ENCODE measurements around the gene COL5A1.

Gene COL5A1

DNA sequence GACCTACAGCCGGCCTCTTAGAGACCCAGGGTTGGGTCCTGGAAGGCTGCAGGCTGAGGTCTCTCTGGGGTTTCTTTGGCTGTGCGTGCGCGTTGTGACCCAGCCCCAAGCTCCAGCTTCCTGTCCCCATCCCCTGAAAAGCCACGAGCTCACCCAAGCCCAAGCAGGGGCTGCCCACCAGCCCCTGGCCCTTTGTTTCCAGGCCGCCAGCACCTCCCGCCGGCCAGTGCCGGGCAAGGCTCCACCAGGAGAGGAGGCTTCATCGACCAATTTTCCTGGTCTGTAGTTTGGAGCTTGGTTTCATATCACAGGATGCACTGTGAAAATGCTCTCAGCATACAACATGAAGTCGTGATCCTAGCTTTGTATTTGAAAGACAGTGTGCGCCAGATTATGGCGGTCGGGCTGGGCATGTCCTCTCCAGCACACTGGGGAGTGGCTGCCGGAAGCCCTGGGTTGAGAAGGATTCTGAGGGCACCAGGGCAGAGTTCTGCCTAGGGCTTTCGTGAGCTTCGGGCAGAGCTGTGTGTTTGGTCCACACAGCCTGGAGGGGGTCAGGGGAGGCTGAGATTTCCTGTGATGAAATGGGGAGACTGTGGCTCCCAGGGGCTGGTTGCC lies 78.6 kb downstream of the COL5A1 start:
- H3K9me3 ChIP-seq (ENCODE audit: control insufficient read depth, insufficient read depth, low read length), result no peaks in the 10 kb centered on the region
- no peaks in the 10 kb centered on the region for H3K4me1 ChIP-seq (ENCODE audit: control insufficient read depth, insufficient read depth, low read length)
- H3K4me3 ChIP-seq (ENCODE audit: low read length), result no peak overlapping the region
- WGBS (ENCODE audit: insufficient coverage, insufficient read length), result no CpG with 5 or more reads among the region's 17 CpGs
- no peaks in the 10 kb centered on the region for H3K27me3 ChIP-seq (ENCODE audit: control insufficient read depth, insufficient read depth, low read length)
- H3K36me3 ChIP-seq (ENCODE audit: control insufficient read depth, insufficient read depth, low read length), result no peaks in the 10 kb centered on the region; the same call in 1 of the 2 replicates
- no peak overlapping the region for H3K27ac ChIP-seq (ENCODE audit: low read length)
- DNase-seq (ENCODE audit: low read depth, low spot score), result no peak

DNA sequence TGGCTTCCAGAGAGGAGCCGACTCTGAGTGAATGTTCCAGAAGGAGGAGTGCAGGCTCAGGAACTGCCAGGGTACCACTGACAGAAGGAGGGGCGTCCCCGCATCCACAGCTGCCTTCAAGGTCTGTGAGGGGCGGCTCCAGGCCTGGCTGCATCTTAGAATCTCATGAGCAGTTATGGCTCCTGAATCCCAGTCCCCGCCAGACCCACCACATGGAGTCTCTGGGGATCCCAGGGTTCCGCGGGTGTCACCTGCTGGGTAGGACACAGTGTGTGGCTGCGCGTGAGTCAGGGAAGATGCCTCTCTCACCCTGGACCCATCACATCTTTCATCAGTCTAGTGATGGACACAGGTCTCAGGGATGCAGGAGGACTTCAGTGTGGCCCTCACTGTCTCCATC lies 79.2 kb downstream of the COL5A1 start:
- DNase-seq (ENCODE audit: low read depth, low spot score), result no peak
- no peaks in the 10 kb centered on the region for H3K27me3 ChIP-seq (ENCODE audit: control insufficient read depth, insufficient read depth, low read length)
- no peaks in the 10 kb centered on the region for H3K4me1 ChIP-seq (ENCODE audit: control insufficient read depth, insufficient read depth, low read length)
- no peak overlapping the region for H3K4me3 ChIP-seq (ENCODE audit: low read length)
- no peaks in the 10 kb centered on the region; the same call in 1 of the 2 replicates for H3K36me3 ChIP-seq (ENCODE audit: control insufficient read depth, insufficient read depth, low read length)
- no CpG with 5 or more reads among the region's 9 CpGs for WGBS (ENCODE audit: insufficient coverage, insufficient read length)
- H3K9me3 ChIP-seq (ENCODE audit: control insufficient read depth, insufficient read depth, low read length), result no peaks in the 10 kb centered on the region
- H3K27ac ChIP-seq (ENCODE audit: low read length), result no peak overlapping the region

DNA sequence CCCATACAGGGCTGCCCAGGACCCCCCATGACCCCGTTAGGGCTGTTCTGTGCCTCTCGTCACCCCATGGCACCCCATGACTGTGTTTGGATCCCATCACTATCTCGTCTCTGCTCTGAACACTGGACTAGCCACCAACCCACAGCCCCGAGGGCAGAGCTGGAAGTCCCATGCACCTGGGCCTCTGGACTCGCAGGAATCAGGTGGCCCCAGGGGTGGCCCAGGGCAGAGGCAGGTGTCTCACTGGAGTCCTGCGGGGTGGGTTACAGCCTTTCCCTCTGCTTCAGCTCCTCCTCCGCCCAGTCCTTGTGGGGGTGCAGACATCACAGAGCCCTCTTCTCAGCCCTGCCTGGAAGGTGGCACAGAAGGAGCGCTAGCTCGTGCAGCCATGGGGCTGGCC lies 79.7 kb downstream of the COL5A1 start:
- no peaks in the 10 kb centered on the region for H3K9me3 ChIP-seq (ENCODE audit: control insufficient read depth, insufficient read depth, low read length)
- H3K4me1 ChIP-seq (ENCODE audit: control insufficient read depth, insufficient read depth, low read length), result no peaks in the 10 kb centered on the region
- no peak for DNase-seq (ENCODE audit: low read depth, low spot score)
- no peaks in the 10 kb centered on the region; the same call in 1 of the 2 replicates for H3K36me3 ChIP-seq (ENCODE audit: control insufficient read depth, insufficient read depth, low read length)
- no CpG with 5 or more reads among the region's 9 CpGs for WGBS (ENCODE audit: insufficient coverage, insufficient read length)
- H3K27ac ChIP-seq (ENCODE audit: low read length), result no peak overlapping the region
- no peaks in the 10 kb centered on the region for H3K27me3 ChIP-seq (ENCODE audit: control insufficient read depth, insufficient read depth, low read length)
- H3K4me3 ChIP-seq (ENCODE audit: low read length), result no peak overlapping the region

DNA sequence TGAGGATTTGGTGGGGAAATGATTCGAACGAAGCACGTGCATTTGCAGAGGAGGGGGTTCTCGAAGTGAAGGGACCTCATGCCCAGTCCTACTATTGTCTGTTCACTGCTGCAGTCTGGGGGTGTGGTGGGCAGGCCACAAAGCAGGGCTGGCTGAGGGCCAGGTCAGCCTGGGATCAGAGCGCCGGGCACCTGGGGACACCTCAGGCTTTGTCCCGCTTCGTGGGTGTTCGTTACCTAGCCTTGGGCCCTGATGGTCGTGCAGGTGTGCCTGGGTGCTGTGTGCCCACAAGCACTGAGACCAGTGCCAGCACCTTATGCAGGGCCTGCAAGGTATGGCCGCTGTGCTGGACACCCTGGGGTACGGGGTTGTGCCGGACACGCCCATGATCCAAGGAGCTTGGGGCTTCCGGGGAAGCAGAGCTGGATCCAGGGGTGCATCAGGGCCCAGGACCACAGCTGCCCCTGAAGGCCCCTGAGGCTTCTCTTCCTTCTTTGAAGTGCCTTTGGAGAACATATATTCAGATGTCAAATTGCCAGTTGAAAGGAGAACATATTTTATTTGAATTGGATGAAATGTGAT lies 80.6 kb downstream of the COL5A1 start:
- H3K4me1 ChIP-seq (ENCODE audit: control insufficient read depth, insufficient read depth, low read length), result no peaks in the 10 kb centered on the region

DNA sequence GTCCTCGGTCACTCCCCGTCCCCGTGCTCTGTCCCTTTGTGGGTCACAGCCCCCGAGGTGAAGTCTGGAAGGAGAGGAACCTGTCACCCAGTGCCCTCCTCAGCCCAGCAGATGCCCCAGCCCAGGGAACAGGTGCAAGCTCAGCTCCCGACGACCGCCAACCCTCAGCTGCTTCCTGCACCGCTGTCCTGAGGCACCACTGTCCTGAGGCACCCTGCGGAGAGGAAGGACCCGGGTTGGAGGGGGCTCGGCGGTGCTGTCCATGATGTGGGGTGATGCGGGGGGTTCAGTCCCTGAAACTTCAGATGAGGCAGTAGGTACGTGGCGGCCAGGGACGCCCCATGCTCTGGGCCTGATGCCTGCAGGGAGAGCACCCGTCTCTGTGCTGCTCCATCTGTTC lies 81.4 kb downstream of the COL5A1 start:
- Histone ChIP-seq H3K27ac (ENCODE audit: low read length) (no peak overlapping the region), H3K4me3 (ENCODE audit: low read length) (no peak overlapping the region), H3K36me3 (ENCODE audit: control insufficient read depth, insufficient read depth, low read length) (no peaks in the 10 kb centered on the region; the same call in 1 of the 2 replicates), H3K9me3 (ENCODE audit: control insufficient read depth, insufficient read depth, low read length) (no peaks in the 10 kb centered on the region), H3K27me3 (ENCODE audit: control insufficient read depth, insufficient read depth, low read length) (no peaks in the 10 kb centered on the region), H3K4me1 (ENCODE audit: control insufficient read depth, insufficient read depth, low read length) (no peaks in the 10 kb centered on the region)
- no CpG with 5 or more reads among the region's 17 CpGs for whole genome bisulfite sequencing (ENCODE audit: insufficient coverage, insufficient read length)
- DNase-seq (ENCODE audit: low read depth, low spot score), result no peak

More for the DNA sequence above, 80.6 kb downstream of the COL5A1 start:
- H3K9me3 ChIP-seq (ENCODE audit: control insufficient read depth, insufficient read depth, low read length), result no peaks in the 10 kb centered on the region
- no peaks in the 10 kb centered on the region; the same call in 1 of the 2 replicates for H3K36me3 ChIP-seq (ENCODE audit: control insufficient read depth, insufficient read depth, low read length)
- no peak for DNase-seq (ENCODE audit: low read depth, low spot score)
- no peak overlapping the region for H3K4me3 ChIP-seq (ENCODE audit: low read length)
- no peaks in the 10 kb centered on the region for H3K27me3 ChIP-seq (ENCODE audit: control insufficient read depth, insufficient read depth, low read length)
- H3K27ac ChIP-seq (ENCODE audit: low read length), result no peak overlapping the region
- no CpG with 5 or more reads among the region's 15 CpGs for WGBS (ENCODE audit: insufficient coverage, insufficient read length)

DNA sequence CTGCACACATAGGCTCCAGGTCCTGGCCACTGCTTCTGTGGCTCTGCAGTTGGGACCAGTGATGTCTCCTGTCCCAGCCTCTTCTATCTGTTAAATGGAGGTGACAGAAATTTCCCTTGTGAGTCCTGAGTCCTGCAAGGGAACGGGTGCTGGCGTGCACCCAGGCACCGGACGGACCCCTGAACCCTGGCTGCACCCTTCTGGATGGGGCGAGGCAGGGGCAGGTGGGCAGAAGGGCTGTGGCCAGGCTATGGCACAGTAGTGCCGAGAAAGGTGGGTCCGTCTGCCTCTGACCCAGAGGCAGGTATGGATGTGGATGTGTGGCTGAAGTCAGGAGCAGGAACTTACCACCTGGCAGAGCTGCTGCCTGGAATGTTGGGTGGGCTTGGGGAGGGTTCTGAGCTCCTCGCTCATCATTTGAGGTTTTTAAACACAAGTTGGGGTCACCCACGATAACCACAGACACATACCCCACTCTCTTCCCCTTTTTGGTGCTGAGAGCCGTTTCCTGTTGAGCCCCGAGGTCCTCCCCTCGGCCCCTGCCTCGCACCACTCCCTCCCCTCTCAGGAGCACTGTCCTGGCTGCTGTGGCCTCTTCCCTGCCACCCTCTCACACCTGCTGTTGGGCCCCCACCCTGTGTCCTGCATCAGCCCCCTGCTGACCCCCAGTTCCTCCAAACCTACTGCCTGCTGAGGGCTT lies 82.0 kb downstream of the COL5A1 start:
- Histone ChIP-seq H3K4me3 (ENCODE audit: low read length) (no peak overlapping the region), H3K27me3 (ENCODE audit: control insufficient read depth, insufficient read depth, low read length) (no peaks in the 10 kb centered on the region), H3K4me1 (ENCODE audit: control insufficient read depth, insufficient read depth, low read length) (no peaks in the 10 kb centered on the region), H3K9me3 (ENCODE audit: control insufficient read depth, insufficient read depth, low read length) (no peaks in the 10 kb centered on the region), H3K27ac (ENCODE audit: low read length) (no peak overlapping the region), H3K36me3 (ENCODE audit: control insufficient read depth, insufficient read depth, low read length) (no peaks in the 10 kb centered on the region; the same call in 1 of the 2 replicates)
- no CpG with 5 or more reads among the region's 13 CpGs for WGBS (ENCODE audit: insufficient coverage, insufficient read length)
- DNase-seq (ENCODE audit: low read depth, low spot score), result no peak

DNA sequence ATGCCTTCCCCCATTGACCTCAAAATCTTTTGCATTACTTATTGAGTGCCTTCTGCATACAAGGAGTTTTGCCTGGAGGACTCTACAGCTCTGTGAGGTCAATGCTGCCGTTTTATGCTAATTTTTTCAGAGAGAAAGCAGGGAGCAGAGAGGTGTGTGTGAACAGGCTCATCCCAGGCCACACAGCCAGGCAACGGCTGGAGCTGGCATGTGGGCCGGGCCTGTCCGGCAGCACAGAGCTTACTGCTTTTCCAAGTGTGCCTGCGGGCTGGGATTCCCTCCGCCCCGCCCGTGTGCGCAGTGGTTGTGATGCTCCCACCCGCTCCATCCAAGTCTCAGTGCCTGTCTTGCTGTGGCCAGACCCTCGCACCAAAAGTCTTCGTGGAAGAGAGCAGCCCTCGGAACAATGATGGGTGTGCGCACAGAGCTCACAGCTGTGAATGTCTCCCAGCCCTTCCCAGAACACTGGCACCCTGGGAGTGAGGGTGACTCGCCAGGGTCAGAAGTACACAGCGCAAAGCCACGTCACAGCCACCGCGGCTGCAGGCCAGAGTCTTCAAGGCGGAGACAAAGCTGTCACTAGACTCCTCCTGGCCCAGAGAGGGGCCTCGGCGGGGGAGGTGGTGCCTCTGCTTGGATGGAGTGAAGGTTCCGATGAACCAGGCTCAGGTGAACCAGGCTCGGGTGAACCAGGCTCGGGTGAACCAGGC lies 82.8 kb downstream of the COL5A1 start:
- H3K4me1 ChIP-seq (ENCODE audit: control insufficient read depth, insufficient read depth, low read length), result no peaks in the 10 kb centered on the region
- no peak overlapping the region for H3K27ac ChIP-seq (ENCODE audit: low read length)
- H3K27me3 ChIP-seq (ENCODE audit: control insufficient read depth, insufficient read depth, low read length), result no peaks in the 10 kb centered on the region
- H3K4me3 ChIP-seq (ENCODE audit: low read length), result no peak overlapping the region
- H3K9me3 ChIP-seq (ENCODE audit: control insufficient read depth, insufficient read depth, low read length), result no peaks in the 10 kb centered on the region
- no peaks in the 10 kb centered on the region; the same call in 1 of the 2 replicates for H3K36me3 ChIP-seq (ENCODE audit: control insufficient read depth, insufficient read depth, low read length)
- no CpG with 5 or more reads among the region's 25 CpGs for WGBS (ENCODE audit: insufficient coverage, insufficient read length)
- DNase-seq (ENCODE audit: low read depth, low spot score), result no peak

DNA sequence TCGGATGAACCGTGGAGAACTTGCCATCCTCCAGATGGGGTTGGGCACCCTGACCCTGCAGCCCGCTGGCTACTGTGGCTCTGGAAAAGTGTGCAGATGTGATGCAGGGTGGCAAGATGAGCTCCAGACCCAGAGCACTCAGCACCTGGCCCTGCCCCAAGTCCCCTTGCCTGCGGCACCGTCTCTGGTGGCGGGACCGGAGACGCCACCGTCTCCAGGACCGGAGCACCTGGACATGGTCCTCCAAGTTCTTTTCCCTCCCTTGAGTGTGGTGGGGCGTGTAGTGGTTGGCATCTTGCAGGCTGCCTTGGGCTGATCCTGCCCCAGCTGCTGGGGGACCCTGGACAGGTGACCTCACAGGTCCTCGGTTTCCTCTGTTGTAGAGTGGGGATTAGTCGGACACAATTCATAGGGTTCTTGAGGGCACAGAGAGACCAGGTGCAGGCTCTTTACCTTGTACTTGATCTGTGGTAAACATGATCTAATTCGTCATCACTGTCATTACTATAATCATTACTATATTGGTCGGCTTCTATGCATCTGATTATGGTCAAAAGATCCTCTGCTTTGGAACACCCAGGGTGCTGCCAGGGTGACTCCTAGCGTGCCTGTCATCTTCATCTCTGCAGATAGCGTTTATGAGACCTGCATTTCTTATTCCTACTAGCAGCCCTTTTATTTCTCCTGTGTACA lies 83.5 kb downstream of the COL5A1 start:
- Histone ChIP-seq H3K27me3 (ENCODE audit: control insufficient read depth, insufficient read depth, low read length) (no peaks in the 10 kb centered on the region), H3K36me3 (ENCODE audit: control insufficient read depth, insufficient read depth, low read length) (no peaks in the 10 kb centered on the region; the same call in 1 of the 2 replicates), H3K4me1 (ENCODE audit: control insufficient read depth, insufficient read depth, low read length) (no peaks in the 10 kb centered on the region), H3K27ac (ENCODE audit: low read length) (no peak overlapping the region), H3K9me3 (ENCODE audit: control insufficient read depth, insufficient read depth, low read length) (no peaks in the 10 kb centered on the region), H3K4me3 (ENCODE audit: low read length) (no peak overlapping the region)
- no peak for DNase-seq (ENCODE audit: low read depth, low spot score)
- no CpG with 5 or more reads among the region's 17 CpGs for WGBS (ENCODE audit: insufficient coverage, insufficient read length)

DNA sequence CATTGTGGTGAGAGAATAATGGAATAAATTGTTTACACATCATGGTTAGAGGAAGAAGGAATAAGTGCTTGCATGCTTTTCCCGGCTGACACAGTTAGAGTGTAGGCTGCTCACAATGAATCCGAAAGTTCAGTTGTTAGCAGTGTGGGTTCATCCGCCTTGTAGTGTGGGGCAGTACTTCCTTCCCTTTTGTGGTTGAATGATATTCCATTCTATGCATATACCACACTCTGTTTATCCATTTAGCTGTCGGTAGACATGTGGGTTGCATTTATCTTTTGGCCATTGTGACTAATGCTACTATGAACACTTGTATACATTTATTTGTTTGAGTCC lies 84.0 kb downstream of the COL5A1 start:
- no peaks in the 10 kb centered on the region for H3K27me3 ChIP-seq (ENCODE audit: control insufficient read depth, insufficient read depth, low read length)
- no peaks in the 10 kb centered on the region for H3K9me3 ChIP-seq (ENCODE audit: control insufficient read depth, insufficient read depth, low read length)
- no peaks in the 10 kb centered on the region; the same call in 1 of the 2 replicates for H3K36me3 ChIP-seq (ENCODE audit: control insufficient read depth, insufficient read depth, low read length)
- H3K27ac ChIP-seq (ENCODE audit: low read length), result no peak overlapping the region
- H3K4me1 ChIP-seq (ENCODE audit: control insufficient read depth, insufficient read depth, low read length), result no peaks in the 10 kb centered on the region
- H3K4me3 ChIP-seq (ENCODE audit: low read length), result no peak overlapping the region
- no CpG with 5 or more reads among the region's 4 CpGs for WGBS (ENCODE audit: insufficient coverage, insufficient read length)
- DNase-seq (ENCODE audit: low read depth, low spot score), result no peak

Data from iPS DF 6.9 (cell line).